Activated T-cell treated with anti-CD3 and anti-CD28 coated beads, Interleukin-2, amount 50 U/mL, for 1 hour (primary cell): Measurements from ENCODE around the gene ANKRD10.
"Not testable (repeated sequence)": the region's sequence is repeated elsewhere in the genome, so short reads cannot be mapped to it uniquely, and the experiment has no call there.

Experiments used
- DNase-seq: peaks from one replicate; pipeline ENCODE4 v3.0.0-alpha.2; 2020

ANKRD10 gene

DNA sequence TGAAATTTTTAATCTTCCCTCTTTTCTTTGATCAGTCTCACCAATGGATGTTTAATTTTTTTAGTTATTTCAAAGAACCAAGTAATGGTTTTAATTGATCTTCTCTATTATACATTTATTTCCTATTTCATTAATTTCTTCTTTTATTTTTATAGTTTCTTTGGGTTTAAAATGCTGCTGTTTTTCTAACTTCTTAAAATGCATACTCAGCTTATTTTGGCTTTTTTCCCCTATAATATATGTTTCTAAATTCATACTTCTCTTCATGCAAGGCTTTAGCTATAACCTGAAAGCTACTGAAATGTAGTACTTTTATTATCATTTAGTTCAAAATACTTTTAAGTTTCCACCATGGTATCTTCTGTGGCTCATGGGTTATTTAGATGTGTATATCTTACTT lies 53.9 kb downstream of the ANKRD10 start:
- DNase-seq: no peak

DNA sequence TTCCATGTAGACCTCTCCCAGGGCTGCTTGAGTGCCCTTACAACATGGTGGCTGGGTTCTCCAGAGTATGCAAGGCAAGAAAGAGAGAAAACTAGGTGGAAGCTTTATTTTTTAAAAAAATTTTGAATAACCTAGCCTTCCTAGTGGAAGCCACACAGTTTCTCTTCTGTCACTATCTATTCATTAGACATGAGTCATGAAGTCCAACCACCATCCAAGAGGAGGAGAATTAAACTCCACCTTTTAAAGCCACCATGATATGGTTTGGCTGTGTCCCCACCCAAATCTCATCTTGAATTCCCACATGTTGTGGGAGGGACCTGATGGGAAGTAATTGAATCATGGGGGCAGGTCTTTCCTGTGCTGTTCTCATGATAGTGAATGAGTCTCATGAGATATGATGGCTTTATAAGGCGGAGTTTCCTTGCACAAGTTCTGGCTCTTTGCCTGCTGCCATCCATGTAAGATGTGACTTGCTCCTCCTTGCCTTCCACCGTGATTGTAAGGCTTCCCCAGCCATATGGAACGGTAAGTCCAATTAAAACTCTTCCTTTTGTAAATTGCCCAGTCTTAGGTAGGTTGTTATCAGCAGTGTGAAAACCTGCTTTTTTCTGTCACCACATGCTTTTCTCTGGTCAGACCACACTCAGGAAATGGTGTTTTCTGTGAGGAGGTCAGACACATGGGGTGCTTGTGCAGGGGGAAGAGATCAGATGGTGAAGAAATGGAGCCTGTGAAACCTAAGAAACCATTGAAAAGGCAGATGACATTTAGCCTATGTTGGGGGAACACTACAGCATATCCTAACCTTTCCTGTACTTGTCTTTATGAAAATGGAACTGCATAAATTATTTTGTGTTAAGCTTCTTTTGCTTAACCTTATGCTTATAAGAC lies 57.7 kb downstream of the ANKRD10 start:
- no peak for DNase-seq

DNA sequence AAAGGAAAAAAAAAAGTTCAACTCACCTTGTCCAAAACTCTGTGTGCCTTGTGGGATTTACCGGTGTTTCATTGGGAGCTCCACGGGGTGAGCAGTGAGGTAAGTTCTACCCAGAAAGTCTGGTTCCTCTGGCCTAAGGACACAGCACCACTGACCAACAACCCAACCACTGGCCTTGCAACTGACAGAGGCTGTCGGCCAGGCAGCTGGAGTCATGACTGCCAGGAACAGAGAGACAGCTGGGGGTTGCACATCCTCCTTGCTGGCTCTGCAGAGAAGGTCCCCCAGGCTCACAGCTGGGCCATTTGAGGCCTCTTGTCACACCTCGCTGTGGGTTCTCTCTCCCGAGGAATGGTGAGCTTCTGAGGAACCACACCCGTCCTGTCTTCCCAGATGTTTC lies 59.5 kb downstream of the ANKRD10 start:
- DNase-seq: no peak

GRCh38 chr13:110854866-110855265 lies 60.0 kb downstream of the ANKRD10 start:
- no peak for DNase-seq

GRCh38 chr13:110853235-110853721 lies 61.6 kb downstream of the ANKRD10 start:
- DNase-seq: no peak

- no peak for DNase-seq
Measured at GRCh38 chr13:110850840-110851239, 64.0 kb downstream of the ANKRD10 start.

GRCh38 chr13:110850006-110850405 lies 64.9 kb downstream of the ANKRD10 start:
- no peak for DNase-seq

GRCh38 chr13:110845520-110845919 lies 69.3 kb downstream of the ANKRD10 start:
- no peak for DNase-seq

GRCh38 chr13:110841846-110842245 lies 73.0 kb downstream of the ANKRD10 start:
- DNase-seq: no peak

DNA sequence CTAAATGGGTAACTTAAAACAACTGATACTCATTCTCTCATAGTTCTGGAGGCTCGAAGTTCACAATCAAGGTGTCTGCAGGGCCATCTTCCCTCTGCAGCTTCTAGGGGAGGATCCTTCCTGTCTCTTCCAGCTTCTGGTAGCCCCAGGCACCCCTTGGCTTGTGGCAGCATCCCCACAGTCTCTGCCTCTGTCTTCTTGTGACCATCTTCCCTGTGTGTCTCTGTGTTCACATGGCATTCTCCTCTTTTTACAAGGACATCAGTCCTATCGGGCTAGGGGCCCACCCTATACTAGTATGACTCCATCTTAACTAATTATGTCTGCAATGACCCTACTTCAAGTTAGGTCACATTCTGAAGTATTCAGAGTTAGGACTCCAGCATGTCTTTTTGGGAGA lies 73.5 kb downstream of the ANKRD10 start:
- DNase-seq: no peak

GRCh38 chr13:110838867-110839538 lies 75.9 kb downstream of the ANKRD10 start:
- DNase-seq: no peak

- DNase-seq: no peak
Measured at GRCh38 chr13:110838116-110838515, 76.8 kb downstream of the ANKRD10 start.

DNA sequence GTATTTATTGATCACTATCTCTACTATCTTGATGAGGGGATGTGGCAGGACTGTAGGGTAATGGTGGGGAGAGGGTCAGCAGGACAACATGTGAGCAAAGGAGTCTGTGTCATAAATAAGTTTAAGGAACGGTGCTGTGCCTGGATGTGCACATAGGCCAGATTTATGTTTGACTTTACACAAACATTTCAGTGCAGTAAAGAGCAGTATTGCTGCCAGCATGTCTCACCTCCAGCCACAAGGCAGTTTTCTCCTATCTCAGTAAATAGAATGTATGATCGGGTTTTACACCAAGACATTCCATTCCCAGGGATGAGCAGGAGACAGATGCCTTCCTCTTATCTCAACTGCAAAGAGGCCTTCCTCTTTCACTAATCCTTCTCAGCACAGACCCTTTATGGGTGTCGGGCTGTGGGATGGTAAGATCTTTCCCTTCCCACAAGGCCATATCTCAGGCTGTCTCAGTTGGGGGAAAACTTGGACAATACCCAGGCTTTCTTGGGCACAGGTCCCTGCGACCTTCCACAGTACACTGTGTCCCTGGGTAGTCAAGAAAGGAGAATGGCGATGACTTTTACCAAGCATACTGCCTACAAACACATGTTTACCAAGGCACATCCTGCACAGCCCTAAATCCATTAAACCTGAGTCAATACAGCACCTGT lies 77.3 kb downstream of the ANKRD10 start:
- not testable (repeated sequence) for DNase-seq

- DNase-seq: no peak
Measured at GRCh38 chr13:110836605-110836903, 78.3 kb downstream of the ANKRD10 start.

DNA sequence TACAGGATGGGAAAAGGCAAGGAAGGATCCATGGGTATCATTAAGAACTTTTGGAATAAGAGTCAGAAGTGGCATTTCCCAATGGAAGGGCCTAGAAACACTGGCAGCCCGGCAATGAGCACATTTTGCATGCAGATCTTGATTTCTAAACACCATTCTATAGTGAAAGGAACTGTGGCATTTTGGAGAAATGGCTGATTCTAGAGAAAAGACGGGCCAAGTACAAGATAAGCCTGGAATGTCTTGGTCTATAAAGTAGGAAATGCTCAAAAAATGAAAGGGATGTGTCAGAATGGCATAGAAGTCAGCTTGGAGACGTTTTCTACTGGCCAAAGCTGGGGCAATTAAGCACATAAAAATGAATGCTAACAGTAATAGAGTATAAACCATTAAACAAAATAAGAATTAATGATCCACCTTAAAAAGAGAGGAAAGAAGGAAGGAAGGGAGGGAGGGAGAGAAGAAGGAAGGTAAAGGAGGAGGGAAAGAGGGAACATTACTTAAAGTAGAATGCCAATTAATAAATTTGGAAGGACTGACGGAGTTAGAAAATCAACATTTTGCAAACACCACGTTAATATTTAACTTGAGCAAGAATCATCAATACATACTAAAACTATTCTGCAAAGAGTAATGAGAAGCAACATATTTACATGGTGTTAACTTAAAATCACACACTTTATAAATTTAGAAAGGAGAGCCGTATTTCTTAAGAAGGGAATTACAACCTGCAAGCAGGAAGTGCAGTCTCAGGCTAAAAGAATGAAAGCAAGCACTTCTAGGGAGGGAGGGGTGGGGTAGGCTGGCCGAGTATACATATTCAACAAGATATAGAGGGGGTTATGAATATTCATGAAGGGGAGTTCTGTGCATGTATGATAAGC lies 78.9 kb downstream of the ANKRD10 start:
- DNase-seq: no peak

- DNase-seq: no peak
Measured at GRCh38 chr13:110834572-110834971, 80.3 kb downstream of the ANKRD10 start.

GRCh38 chr13:110832531-110832930 lies 82.3 kb downstream of the ANKRD10 start:
- DNase-seq: no peak

GRCh38 chr13:110832205-110832479 lies 82.7 kb downstream of the ANKRD10 start:
- DNase-seq: no peak

DNA sequence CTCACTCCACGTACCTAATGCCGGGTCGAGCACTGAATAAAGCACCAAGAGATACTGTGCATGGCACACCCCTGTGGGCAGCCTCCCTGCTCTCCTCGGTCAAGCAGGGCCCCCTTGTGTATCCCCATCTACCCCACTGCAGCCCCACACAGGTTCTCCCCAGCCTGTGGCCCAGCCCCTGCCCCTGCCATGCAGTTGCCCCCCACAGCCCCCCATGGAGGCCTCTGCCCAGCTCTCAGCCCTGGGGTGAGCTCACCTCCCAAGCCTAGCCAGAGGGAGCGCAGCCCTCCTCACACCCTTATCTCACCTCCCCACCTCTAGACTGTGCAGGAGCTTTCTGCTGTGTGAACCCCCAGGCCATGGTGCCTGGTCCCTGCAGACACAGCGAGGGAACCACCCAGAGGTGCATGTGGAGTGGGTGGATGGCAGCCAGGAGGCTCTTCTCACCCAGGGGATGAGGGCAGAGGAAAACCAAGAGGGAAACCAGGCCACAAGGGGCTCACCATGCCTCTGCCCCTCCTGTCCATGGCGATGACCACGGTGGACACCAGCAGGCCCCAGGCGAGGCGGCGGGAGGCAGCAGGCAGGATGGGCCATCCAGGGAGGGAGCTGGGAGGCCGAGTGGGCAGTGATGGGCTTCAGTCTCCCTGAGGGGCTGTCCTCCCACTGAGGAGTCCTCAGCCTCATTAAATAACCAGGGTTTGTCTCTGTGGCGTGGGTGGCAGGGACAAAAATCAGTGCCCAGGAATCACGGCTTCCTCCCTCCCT lies 83.2 kb downstream of the ANKRD10 start:
- DNase-seq: no peak

GRCh38 chr13:110830800-110831371 lies 84.0 kb downstream of the ANKRD10 start:
- no peak for DNase-seq

DNA sequence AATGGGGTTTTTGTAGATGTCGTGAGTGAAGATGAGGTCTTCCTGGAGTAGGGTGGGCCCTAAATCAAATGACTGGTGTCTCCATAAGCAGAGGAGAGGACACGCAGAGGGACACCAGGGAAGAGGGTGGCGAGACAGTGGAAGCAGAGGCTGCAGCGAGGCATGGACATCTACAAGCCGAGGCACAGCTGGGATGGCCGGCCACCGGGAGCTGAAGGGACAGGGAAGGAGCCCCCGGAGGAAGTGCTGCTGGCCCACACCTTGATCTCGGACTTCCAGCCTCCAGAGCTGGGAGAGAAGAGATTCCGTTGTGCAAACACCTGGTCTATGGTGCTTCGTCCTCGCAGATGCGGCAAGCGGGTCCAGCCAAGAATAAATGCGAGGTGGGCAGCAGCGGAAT lies 84.5 kb downstream of the ANKRD10 start:
- DNase-seq: no peak

- no peak for DNase-seq
Measured at GRCh38 chr13:110829486-110829885, 85.4 kb downstream of the ANKRD10 start.
